GM21447 (cell line): ENCODE data around the gene CNTN1.
"Not testable (repeated sequence)": the region's sequence is repeated elsewhere in the genome, so short reads cannot be mapped to it uniquely, and the experiment has no call there.

Experiments
- ATAC-seq: cut with Tn5 transposase; IDR thresholded peaks from one replicate; pipeline ENCODE4 v1.9.1; 2021; ENCODE audit not compliant: unreplicated experiment

The CNTN1 gene

GRCh38 chr12:41023836-41024235 is 331.6 kb downstream of the CNTN1 start:
- ATAC-seq: no peak

GRCh38 chr12:41026151-41026550 is 333.9 kb downstream of the CNTN1 start:
- ATAC-seq: no peak

GRCh38 chr12:41032386-41032785 is 340.1 kb downstream of the CNTN1 start:
- no peak for ATAC-seq

DNA sequence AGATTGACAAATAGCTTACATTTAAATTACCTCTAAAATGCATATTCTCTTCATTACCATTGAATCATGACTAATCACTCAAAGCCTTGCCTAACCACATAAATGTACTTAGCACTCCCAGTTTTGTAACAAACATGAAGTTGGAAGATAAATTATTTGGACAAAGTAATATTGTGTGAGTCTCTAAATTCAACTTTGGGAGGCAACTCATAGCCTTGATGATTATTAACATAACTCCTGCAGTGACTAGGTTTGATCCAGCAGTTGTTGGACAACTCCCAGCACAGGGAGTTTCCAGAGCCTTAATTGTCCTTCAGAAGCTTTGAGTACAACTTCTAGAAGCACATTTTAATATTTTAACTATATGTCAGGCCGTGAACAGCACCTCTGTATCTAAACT is 342.4 kb downstream of the CNTN1 start:
- no peak for ATAC-seq

DNA sequence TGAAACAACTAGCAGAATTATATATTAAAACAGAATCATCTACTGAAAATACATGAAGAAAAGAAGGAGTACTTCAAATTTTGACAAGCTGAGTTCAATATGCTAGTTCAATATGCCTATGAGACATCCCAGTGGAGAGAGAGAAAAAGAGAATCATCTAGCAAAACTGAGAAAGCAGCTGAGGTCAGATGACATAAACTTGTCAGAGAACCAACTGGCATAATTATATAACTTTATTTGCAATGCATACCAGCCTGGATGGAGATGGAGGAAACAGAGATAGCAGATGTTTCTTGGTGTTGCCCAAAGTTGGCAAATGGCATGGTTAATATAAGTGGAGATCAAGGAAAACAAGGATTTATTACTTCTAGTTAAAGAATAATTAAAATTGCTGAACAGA is 347.2 kb downstream of the CNTN1 start:
- ATAC-seq: no peak

DNA sequence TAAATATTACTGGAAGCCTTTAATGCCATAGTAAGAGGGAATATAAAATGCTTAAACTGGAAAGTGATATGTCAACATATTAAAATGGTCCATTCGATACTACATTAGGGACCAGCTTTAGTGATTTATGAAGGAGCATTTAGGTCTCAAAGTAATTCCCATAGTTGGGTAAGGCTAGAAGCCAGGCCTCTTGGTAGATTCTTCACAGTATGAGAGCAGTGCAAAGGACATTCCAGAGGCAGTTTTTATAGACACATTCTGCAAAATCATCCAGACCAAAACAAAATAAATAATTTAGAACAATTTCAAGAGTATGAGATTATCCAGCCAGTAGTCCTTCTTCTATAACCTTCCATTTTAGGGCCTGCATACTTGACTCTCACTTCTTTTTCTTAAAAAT is 353.3 kb downstream of the CNTN1 start:
- ATAC-seq: no peak

GRCh38 chr12:41049033-41049432 is 356.8 kb downstream of the CNTN1 start:
- no peak for ATAC-seq

DNA sequence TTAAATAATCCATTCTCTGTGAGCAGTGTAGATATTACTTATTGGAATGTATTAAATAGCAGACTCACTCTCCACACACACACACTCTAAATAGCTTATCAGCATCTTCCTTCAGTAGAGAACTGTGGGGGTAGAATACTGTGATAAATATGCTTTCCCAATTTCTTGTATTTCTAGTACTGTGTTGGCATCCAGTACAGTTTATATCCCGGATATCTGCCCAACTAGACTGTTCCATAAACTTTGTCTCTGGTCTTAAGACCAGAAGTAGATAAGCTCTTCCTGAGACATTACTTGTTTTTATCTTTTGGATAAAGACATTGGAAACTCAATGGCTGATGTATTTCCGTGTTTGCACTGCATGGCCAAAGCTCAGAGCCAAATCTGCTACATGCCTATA is 359.7 kb downstream of the CNTN1 start:
- ATAC-seq: no peak

DNA sequence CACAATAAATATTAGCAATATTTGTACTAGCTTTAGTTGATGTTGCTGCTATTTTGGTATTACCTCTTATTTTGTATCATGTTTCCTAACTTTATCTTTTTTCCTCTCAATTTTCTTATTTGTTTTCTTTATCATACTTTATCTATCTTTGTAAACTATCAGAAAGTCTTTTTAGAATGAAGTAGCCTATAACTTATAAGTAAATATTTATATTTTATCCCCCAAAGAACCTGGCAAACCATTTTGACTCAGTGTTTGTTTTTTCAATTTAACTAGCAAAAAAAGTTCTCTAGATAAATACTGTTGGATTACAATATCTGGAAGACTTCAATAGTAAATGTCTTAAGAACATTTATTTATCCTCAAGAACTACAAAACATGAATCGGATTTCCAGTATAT is 360.2 kb downstream of the CNTN1 start:
- no peak for ATAC-seq

GRCh38 chr12:41053046-41053445 is 360.8 kb downstream of the CNTN1 start:
- ATAC-seq: no peak

- no peak for ATAC-seq
Observed at GRCh38 chr12:41055875-41056577, 363.8 kb downstream of the CNTN1 start.

- no peak for ATAC-seq
Observed at GRCh38 chr12:41058266-41058665, 366.0 kb downstream of the CNTN1 start.

DNA sequence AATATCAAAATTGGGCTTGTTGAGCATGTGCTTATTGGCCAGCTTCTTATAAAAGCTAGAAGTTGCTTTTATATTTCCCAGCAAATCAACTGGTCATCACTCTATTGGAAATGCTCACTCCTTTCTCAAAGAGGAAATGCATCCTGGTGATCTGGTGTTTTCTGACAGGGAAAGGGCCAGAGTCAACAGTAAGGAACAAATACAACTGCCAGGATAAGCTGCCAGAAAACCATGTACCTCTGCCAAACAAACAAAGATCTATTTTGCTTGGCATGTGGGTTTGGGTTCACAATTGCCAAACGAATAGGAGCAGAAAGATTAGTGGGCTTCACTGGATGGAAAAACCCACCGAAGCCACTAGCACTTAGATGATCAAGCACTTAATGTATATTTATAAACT is 369.0 kb downstream of the CNTN1 start:
- no peak for ATAC-seq

GRCh38 chr12:41064411-41064810 is 372.2 kb downstream of the CNTN1 start:
- ATAC-seq: no peak

- no peak for ATAC-seq
Observed at GRCh38 chr12:41067941-41068645, 375.9 kb downstream of the CNTN1 start.

DNA sequence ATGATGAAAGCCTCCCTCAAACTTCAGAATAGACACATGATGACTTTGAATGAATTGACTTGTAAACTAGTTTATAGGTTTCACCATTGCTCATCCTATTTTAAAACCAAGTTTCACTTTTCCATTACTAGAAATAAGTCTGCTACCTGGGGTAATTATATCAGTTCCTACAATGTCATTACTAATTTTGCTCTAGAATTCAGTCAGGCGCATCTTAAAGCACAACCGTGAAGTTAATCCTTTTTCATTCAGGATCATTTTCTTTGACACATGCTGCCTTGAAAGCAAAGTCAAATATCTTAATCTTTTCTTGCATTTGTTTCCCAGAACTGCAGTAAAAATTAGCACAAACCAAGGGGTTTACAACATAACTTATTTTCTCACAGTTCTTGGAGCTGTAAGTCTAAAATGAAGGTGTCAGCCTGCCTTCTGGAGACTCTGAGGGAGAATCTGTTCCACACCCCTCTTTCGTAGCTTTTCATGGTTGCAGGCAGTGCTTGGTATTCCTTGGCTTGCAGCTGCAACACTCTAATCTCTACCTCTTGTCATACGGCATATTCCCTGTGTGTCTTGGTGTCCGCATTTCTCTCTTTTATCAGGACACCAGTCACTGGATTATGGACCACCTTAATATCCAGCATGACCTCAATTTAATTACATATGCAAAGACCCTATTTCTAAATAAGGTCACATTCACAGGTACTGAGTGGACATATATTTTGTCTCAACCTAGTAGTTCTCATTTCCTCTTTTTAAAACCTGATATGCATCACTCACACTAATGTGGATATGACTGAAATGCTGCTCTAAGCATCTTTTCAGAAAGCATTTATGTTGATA is 381.6 kb downstream of the CNTN1 start:
- ATAC-seq: no peak

- ATAC-seq: no peak
Observed at GRCh38 chr12:41074473-41074769, 382.2 kb downstream of the CNTN1 start.

- ATAC-seq: no peak
Observed at GRCh38 chr12:41076114-41076513, 383.9 kb downstream of the CNTN1 start.

DNA sequence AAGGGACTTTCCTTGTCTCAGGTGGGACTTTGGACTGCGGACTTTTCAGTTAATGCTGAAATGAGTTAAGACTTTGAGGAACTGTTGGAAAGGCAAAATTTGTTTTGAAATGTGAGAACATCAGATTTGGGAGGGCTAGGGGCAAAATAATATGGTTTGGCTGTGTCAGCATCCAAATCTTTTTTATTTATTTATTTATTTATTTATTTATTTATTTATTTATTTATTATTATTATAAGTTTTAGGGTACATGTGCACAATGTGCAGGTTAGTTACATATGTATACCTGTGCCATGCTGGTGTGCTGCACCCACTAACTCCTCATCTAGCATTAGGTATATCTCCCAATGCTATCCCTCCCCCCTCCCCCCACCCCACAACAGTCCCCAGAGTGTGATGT is 389.0 kb downstream of the CNTN1 start:
- ATAC-seq: not testable (repeated sequence)

DNA sequence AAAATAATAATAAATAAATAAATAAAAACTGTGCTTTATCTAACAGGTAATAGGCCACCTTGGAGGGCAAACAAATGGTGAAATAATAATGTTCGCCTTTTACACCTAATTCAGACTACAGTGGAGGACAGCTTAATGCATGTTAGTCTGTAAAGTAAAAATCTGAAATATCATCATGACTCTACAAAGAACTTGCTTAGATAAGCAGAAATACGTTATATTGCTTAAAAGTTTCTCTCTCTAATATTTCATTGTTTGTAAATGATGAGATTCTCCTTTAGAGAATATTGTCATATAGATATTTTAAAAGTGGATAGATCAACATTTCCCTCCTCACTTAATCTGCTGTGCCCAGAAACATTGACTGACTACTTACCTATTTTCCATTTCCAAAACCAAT is 397.2 kb downstream of the CNTN1 start:
- ATAC-seq: no peak

DNA sequence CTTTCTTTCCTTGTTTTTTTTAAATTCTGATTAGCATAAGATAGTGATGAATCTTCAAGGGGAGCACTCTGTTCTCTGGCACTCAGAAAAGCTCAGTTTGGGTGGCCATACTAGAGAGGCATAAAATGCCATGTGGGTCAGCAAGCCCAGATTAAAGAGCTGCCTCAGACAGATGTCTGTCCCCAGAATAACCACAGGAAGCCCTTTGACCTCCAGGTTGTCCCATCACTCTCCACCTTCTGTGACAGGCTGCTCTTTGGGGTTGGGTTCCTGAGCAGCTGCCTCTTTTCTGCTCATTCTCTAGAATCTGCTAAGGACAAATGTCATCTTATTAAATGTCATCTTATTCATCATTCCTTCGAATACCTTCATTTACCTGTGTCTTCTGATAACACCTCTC is 399.9 kb downstream of the CNTN1 start:
- ATAC-seq: no peak

DNA sequence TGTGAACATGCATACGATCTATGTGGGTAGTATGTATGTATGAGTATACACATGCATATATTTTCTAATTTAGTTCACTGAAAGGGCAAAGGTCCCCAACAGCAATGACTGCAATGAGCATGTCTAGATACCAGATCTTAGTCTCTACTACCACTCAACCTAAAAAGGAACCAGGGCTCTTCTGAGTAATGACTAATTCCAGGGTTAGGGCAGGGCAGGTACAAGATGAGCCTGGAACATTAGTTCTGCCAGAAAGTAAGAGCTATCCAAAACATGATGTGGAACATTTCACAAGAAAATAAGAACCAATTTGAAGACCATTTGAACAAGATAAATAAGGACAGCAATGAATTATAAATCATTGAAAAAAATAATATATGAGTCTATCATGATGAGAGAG is 404.6 kb downstream of the CNTN1 start:
- ATAC-seq: no peak
